Mucosa of stomach (tissue), 1 donor: ENCODE measurements around the gene KISS1.
A peak's percentile ranks its signal among the peaks of the same experiment; 100 is the strongest.

Experiments
- H3K27me3 ChIP-seq: one replicate; pipeline ENCODE4 v1.7.0; 2013; ENCODE audit warnings: mild to moderate bottlenecking, low read length; ENCODE audit not compliant: control insufficient read depth, insufficient read depth
- H3K36me3 ChIP-seq: one replicate; pipeline ENCODE4 v1.7.0; 2013; ENCODE audit warnings: low read length; ENCODE audit not compliant: control insufficient read depth, insufficient read depth
- H3K4me1 ChIP-seq: one replicate; pipeline ENCODE4 v1.7.0; 2013; ENCODE audit warnings: mild to moderate bottlenecking, low read length; ENCODE audit not compliant: control insufficient read depth, insufficient read depth
- H3K4me3 ChIP-seq: one replicate; pipeline ENCODE4 v1.7.0; 2013; ENCODE audit warnings: low read length
- H3K9ac ChIP-seq: one replicate; pipeline ENCODE4 v1.7.0; 2013; ENCODE audit warnings: mild to moderate bottlenecking, low read length, moderate library complexity
- H3K9me3 ChIP-seq: one replicate; pipeline ENCODE4 v1.7.0; 2013; ENCODE audit warnings: mild to moderate bottlenecking, low read length, moderate library complexity; ENCODE audit not compliant: control insufficient read depth
- donor health status: Pancreatic carcinoma.

Gene KISS1

DNA sequence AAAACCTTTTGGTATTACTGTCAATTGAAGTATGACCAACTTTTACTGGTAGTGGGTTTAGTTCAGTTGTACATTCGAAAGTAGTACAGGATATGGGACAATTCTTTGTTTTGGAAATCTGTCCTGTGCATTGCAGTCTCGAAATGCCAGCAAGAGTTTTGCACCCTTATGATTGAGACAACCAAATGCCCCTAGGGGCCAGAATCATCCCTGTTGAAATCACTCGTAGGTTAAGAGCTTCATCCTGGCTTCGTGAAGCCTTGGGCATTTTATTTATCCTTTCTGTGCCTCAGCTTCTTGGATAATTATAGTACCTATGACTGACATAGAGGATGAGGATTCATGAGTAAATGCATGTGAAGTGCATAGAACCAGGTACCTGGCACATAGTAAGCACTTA is 19.9 kb upstream of the KISS1 start:
- H3K4me1 ChIP-seq, result peaks cover 13% of the 10 kb centered on the region
- H3K9me3 ChIP-seq, result no peaks in the 10 kb centered on the region
- H3K27me3 ChIP-seq, result no peaks in the 10 kb centered on the region
- peaks cover 9% of the 10 kb centered on the region for H3K36me3 ChIP-seq
- H3K9ac ChIP-seq, result no peak overlapping the region
- H3K4me3 ChIP-seq, result no peak overlapping the region

DNA sequence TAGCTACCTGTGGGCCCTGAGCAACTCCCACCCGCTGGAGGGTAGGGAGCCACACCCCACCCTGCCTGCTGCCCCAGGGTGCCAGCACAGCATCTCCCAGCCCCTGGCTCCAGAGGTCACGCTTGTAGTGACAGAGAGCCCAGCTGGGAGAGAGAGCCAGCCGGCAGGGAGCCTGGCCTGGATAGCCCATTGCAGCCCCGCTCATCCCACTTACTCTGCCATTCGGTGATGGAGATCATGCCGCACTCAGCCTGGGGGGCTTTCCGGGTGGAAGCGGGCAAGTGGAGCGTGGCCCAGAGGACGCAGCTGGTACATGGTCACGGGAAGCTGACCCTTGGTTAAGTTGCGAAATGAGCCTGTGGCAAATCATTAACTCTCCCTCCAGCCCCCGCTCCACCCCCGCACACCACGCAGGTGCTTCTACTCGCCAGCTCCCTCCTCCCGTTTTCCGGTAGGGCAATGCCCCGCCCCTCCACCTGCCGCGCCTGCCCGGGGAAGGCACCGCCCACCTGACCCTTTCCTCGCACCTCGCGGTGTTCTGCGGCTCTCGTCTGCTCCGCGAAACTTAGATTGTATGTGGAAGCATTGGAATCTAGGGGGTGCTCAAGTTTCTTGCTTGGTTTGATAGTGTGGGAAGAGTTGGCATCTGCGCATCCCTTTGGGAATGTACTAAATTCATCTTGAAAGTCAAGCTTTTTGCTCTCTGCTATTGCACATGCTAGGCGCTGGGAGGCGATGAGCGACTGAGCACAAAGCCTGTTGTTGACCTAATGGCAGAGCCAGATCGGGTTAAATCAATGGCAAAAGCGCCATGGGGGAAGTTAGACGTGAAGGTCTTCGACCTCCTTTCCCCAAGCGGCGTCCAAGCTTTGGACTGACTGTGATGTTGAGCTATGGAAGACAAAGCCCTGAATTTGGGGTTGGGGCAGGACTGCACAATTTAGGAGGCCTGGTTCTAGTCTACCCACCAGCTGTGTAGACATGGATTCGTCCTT is 17.7 kb upstream of the KISS1 start, which contains the start of gene GOLT1A:
GOLT1A (minus strand) TSS at position 321 of the 995 bp plus-strand sequence; CDS start at position 239, 82 bp downstream.
- Histone ChIP-seq H3K9me3 (no peaks in the 10 kb centered on the region), H3K36me3 (no peaks in the 10 kb centered on the region), H3K9ac (peak within 1 kb of the TSS; percentile 54), H3K4me3 (no peak within 1 kb of the TSS), H3K27me3 (no peaks in the 10 kb centered on the region), H3K4me1 (peaks cover 13% of the 10 kb centered on the region)

DNA sequence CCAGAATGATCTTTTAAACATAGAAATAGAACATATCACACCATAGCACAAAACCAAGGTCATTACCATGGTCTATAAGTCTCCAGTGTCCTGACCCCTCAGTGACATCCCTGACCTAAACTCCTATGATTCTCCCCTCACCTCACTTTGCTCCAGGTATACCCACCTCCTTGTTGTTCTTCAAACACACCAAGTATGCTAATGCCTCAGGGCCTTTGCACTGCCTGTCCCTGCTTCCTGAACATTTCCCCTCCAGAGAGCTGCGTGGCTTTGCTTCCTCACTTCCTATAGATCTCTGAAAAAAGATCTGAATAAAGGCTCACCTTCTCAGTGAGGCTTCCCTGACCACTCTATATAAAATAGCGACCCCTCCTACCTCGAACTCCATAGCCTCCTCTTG is 16.4 kb upstream of the KISS1 start:
- Histone ChIP-seq H3K27me3 (no peaks in the 10 kb centered on the region), H3K9ac (no peak overlapping the region), H3K4me3 (no peak overlapping the region)

DNA sequence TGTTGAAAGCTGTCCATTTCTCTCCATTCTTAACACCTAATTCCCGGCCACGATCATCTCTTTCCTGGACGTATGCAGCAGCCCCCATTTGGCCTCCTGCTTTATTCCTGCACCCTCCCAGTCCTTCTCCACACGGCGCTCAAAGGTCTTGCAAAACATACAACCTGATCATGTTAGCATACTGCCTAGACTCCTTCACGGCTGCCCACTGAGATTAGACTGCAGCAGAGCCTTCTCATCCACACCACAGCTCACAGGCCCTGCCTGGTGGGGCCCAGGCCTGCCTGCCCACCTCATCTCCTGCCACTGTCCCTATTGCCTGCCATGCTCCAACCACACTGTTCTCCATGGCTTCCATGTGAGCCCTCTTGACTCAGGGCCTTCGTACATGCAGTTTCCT is 14.8 kb upstream of the KISS1 start:
- H3K27me3 ChIP-seq, result no peaks in the 10 kb centered on the region
- H3K4me3 ChIP-seq, result no peak overlapping the region
- H3K9me3 ChIP-seq, result no peaks in the 10 kb centered on the region
- H3K4me1 ChIP-seq, result peaks cover 23% of the 10 kb centered on the region
- no peaks in the 10 kb centered on the region for H3K36me3 ChIP-seq
- H3K9ac ChIP-seq, result no peak overlapping the region

More for the DNA sequence above, 16.4 kb upstream of the KISS1 start:
- Histone ChIP-seq H3K36me3 (no peaks in the 10 kb centered on the region), H3K4me1 (peaks cover 13% of the 10 kb centered on the region), H3K9me3 (no peaks in the 10 kb centered on the region)

DNA sequence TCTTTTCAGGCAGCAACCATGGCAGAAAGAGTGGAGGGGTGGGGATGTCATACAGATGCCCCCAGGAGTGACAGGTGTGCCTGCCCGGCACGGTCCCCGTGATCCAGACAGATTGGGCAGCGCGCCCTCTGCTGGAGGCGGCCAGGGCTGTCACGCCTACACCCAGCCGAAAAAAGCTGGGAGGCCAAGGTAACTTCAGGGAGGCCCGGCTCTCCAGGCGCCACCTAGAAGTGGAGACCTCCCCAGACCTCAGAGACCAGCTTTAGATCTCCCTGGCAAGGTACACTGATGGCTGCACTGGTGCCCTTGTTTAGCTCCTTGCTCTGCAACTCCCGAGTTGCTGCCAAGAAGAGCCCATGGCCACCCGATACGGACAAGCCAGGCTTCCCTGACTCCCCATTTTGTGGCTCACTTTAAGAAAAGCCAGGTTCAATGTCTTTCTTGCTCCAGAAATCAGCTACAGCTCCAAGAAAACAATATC is 10.9 kb upstream of the KISS1 start:
- H3K9ac ChIP-seq, result peak overlapping the region; percentile 8
- no peaks in the 10 kb centered on the region for H3K9me3 ChIP-seq
- no peaks in the 10 kb centered on the region for H3K36me3 ChIP-seq
- no peak overlapping the region for H3K4me3 ChIP-seq
- peaks cover 10% of the 10 kb centered on the region for H3K4me1 ChIP-seq
- no peaks in the 10 kb centered on the region for H3K27me3 ChIP-seq

DNA sequence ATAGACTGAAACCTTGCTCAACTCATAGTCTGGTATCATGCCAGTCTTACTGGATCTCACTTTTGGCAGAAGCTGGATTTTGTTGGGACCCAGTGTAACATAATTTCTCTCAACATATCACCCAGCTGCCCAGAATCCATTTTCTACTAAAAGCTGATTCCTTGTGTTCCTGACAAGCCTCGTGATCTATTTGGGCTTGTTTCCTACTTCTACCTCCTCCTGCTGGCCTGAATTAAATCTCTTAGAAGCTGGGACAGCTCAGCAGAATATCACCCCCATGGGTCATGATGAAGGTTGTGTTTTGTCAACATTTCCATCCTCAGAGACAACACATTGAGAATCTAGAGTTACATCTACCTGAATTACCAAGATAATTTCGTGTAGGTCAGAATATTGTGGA is 9.8 kb upstream of the KISS1 start:
- H3K9ac ChIP-seq, result no peak overlapping the region
- H3K4me3 ChIP-seq, result no peak overlapping the region
- no peaks in the 10 kb centered on the region for H3K36me3 ChIP-seq
- peaks cover 10% of the 10 kb centered on the region for H3K4me1 ChIP-seq
- H3K9me3 ChIP-seq, result no peaks in the 10 kb centered on the region
- no peaks in the 10 kb centered on the region for H3K27me3 ChIP-seq

DNA sequence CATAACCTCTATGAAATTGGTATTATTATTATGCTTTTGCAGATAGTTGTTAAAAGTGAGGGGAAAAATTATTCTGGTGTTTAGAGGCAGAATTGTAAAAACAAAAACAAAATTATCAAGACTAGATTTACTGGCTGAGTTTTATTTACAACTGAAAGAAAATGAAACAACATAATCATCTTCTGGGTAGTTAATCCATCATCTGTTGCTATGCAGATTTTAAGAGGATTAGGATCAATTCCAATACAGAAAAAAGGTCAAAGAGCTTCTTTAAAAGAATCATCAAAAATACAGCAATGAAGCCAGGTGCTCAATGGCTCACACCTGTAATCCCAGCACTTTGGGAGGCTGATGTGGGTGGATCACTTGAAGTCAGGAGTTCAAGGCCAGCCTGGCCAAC is 9.2 kb upstream of the KISS1 start:
- Histone ChIP-seq H3K36me3 (no peaks in the 10 kb centered on the region), H3K4me3 (no peak overlapping the region), H3K4me1 (peaks cover 10% of the 10 kb centered on the region), H3K9me3 (no peaks in the 10 kb centered on the region), H3K27me3 (no peaks in the 10 kb centered on the region), H3K9ac (no peak overlapping the region)

DNA sequence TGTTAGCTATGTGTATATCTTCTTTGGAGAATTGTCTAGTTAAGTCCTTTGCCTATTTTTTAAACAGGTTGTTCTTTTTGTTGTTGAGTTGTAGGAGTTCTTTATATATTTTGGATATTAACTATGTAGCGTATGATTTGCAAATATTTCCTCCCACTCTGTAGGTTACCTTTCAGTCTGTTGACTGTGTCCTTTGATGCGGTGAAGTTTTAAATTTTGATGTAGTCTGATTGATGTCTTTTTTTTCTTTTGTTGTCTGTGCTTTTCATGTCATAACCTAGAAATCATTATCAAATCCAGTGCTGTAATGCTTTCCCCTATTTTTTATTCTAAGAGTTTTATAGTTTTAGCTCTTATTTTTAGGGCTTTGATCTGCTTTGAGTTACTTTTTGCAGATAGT is 8.7 kb upstream of the KISS1 start:
- Histone ChIP-seq H3K27me3 (no peaks in the 10 kb centered on the region), H3K9me3 (no peaks in the 10 kb centered on the region), H3K4me3 (no peak overlapping the region), H3K36me3 (no peaks in the 10 kb centered on the region), H3K4me1 (peaks cover 10% of the 10 kb centered on the region), H3K9ac (no peak overlapping the region)

DNA sequence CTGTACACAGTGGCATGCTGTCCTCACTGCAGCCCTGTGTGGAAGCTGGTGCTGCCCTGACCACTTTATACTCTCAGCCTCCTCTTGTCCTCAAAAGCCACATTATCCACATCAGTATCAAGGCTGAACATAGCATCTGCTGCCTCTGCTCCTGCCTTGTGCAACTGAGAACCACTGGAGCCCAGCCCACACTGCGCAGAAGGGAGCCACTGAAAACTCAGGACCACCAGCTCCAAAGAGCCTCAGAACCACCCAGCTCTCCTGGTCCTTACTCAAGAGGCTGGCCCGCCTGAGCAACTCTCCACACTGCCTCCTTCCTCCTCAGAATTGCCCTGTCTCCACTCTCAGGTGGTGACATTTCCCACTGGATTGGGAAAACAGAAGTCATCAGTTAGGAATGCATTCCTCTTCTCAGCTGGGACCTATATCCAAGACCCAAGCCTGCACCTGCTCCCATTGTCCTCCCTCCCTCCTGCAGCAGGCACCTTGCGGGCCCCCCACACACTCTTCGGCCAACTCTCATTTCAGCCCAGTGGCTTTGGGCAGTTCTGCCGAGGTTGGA is 7.0 kb upstream of the KISS1 start:
- Histone ChIP-seq H3K36me3 (no peaks in the 10 kb centered on the region), H3K4me3 (no peak overlapping the region), H3K9me3 (no peaks in the 10 kb centered on the region), H3K27me3 (no peaks in the 10 kb centered on the region), H3K4me1 (peaks cover 10% of the 10 kb centered on the region), H3K9ac (no peak overlapping the region)

DNA sequence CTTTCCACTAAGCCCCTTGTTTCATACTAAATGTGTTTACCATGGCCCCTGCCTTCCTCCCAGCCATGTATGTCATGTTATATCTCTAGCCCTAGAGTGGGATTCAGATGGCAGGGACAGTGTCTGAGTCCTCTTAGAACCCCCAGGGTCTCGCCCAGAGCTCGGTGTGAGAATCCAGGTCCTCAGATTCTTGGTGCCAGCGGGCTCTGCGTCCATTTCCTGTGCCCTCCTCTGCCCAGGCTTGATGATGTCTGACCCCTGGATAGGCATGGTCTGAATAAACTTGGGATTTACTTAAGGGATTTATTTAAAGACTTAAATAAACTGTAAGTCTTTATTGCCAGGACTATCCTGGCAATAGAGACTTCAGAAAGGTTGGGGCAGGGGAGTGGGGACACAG is 6.2 kb upstream of the KISS1 start:
- H3K4me1 ChIP-seq, result peaks cover 9% of the 10 kb centered on the region
- H3K9me3 ChIP-seq, result no peaks in the 10 kb centered on the region
- H3K36me3 ChIP-seq, result no peaks in the 10 kb centered on the region
- H3K27me3 ChIP-seq, result no peaks in the 10 kb centered on the region
- no peak overlapping the region for H3K4me3 ChIP-seq
- H3K9ac ChIP-seq, result no peak overlapping the region

DNA sequence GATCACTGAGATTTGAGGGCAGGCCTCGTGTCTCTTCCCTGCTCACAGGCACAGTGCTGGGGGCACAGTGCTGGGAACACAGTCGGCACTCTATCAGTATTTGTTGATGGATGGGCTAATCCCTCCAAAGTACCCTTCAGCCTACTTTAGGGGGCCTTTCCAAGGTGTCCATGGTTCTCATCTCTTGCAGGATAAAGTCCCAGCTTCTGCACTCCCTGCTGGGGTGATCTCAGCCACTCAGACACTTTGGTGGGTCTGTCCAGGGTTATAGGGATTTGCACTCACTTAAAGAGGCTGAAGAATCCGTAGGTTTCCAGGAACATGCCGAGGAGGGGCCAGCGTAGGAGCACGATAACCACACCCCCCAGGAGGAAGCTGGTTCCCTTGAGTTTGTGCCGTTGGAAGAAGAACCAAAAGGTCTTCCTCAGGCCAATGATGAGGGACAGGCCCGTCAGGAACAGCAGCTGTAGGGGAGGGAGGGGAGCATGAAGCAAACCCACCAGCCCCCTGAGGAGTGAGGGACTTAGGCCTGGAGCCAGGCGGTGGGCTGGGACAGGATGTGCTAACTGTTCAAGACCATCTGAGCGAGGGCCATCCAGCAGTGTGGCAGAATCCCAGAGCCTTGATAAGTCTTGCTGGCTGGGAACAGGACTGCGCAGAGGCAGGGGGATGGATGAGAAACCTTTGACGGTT is 5.2 kb upstream of the KISS1 start:
- no peaks in the 10 kb centered on the region for H3K4me1 ChIP-seq
- H3K4me3 ChIP-seq, result no peak overlapping the region
- H3K9ac ChIP-seq, result no peak overlapping the region
- no peaks in the 10 kb centered on the region for H3K9me3 ChIP-seq
- no peaks in the 10 kb centered on the region for H3K36me3 ChIP-seq
- no peaks in the 10 kb centered on the region for H3K27me3 ChIP-seq

DNA sequence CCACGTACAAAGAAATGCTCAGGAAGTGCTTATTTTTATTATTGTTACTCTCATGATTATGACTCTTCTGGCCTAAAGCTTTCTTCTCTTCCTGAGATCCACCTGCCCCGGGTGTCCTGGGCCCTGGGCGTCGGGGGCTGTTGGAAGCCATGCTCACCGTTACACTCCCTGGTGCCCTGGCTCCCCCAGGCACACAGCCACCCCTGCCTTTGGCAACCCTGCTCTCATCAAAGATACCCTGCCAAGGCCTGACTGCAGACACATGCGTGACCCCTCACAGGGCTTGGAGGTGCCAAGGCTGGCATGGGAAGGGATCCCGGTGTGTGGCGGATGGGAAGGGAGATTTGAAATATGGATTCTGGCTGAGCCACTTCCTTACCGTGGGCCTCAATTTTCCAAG is 3.3 kb upstream of the KISS1 start:
- Histone ChIP-seq H3K4me1 (peaks cover 3% of the 10 kb centered on the region), H3K9ac (no peak overlapping the region), H3K27me3 (no peaks in the 10 kb centered on the region), H3K4me3 (no peak overlapping the region), H3K36me3 (no peaks in the 10 kb centered on the region), H3K9me3 (no peaks in the 10 kb centered on the region)
